Measurements from ENCODE around the gene PRUNE2.

PRUNE2 gene

DNA sequence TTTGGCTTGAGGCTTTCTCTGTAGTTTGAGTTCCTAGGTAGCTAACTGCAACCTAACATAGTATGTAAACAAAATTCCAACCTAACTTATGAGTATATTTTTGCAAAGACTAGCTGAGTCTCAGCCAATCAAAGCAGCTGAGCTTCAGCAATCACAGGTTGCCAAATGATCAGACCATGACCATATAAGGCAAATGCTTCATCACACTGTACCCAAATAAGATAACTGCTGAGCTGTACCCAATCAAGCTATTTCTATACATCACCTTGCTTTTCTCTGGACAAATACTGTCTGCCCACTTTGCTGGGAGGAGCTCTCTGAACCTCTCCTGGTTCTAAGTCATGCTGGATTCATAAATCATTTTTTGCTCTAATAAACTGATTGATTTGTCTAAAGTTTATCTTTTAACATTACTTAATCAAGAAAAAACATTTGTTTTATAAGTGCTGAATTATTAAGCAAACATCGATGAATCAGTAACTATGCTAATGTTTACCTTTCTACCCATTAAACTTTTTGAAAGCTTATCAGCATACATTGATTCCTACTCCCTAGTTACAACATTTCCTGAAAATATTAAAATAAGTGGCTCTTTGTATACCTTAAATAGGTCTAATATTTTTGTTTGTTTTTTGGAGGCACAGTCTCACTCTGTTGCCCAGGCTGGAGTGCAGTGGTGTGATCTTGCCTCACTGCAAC lies 271.4 kb downstream of the PRUNE2 start:
- DNase-seq (ENCODE audit: low spot score): peak; percentile 26
- TF ChIP-seq, protein P1, sequence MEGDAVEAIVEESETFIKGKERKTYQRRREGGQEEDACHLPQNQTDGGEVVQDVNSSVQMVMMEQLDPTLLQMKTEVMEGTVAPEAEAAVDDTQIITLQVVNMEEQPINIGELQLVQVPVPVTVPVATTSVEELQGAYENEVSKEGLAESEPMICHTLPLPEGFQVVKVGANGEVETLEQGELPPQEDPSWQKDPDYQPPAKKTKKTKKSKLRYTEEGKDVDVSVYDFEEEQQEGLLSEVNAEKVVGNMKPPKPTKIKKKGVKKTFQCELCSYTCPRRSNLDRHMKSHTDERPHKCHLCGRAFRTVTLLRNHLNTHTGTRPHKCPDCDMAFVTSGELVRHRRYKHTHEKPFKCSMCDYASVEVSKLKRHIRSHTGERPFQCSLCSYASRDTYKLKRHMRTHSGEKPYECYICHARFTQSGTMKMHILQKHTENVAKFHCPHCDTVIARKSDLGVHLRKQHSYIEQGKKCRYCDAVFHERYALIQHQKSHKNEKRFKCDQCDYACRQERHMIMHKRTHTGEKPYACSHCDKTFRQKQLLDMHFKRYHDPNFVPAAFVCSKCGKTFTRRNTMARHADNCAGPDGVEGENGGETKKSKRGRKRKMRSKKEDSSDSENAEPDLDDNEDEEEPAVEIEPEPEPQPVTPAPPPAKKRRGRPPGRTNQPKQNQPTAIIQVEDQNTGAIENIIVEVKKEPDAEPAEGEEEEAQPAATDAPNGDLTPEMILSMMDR (conservative IDR thresholded peaks at IDR 0.05; ENCODE audit: low read depth): no peak
- ChIA-PET POLR2A (ENCODE audit: low non-redundant PET) (no interaction called here), CTCF (no interaction called here)
- no peak overlapping the region for H3K27ac ChIP-seq

DNA sequence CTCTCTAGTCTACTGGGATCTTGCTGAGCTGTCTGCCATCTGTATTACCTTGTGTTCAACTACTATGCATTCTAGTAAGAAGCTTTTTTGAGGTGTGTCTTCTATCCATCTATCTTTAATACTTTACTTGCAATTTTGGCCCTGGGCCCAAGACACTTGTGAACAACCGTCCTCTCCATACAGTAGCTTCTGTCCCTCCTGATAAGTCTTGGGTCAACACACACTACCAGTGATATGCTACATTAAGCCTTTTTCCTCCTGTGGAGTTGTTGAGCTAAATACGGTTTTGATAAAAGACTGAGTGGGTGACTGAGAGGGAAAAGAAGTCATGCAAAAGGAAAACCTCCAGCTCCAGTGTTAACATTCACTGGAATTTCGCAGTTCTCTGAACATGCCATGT lies 275.0 kb downstream of the PRUNE2 start:
- no peak for DNase-seq (ENCODE audit: low spot score)
- POLR2A ChIA-PET (ENCODE audit: low non-redundant PET): no interaction called here
- CTCF ChIA-PET: interaction anchor here (0.5 kb wide), 1 partner anchor 1044 kb away, joined by 4 read pairs; no protein-coding TSS in a partner anchor
- TF ChIP-seq, protein P1 (conservative IDR thresholded peaks at IDR 0.05; ENCODE audit: low read depth): no peak
- no peak overlapping the region for H3K27ac ChIP-seq

DNA sequence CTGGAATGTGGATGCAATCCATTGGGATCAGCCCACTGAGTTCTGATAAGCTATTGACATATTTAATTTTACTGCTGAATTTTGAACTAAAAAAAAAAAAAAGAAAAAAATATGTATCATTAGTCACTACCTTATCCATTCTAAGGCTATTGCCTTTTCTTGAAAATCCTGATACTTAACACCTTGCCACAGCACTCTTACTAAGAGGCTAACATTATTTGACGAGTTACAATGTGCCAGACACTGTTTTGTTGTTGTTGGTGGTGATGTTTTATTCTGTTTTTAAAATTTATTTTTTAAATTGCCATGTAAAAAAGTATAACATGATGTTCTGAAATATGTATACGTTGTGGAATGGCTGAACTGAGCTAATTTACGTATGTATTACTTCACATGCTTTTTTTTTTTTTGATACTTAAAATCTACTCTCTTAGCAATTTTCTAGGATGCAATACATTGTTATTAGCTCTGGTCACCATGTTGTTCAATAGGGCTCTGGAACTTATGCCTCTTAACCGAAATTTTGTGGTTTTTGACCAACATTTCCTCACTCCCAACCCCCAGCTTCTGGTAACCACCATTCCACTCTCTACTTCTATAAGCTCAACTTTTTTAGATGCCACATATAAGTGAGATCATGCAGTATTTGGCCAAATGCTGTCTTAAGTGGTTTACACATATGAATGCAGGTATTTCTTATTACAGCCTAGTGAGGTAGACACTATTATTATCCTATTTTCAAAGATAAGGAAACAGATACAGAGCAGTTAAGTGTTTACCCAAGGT lies 276.5 kb downstream of the PRUNE2 start:
- no peak overlapping the region for H3K27ac ChIP-seq
- POLR2A ChIA-PET (ENCODE audit: low non-redundant PET): no interaction called here
- CTCF ChIA-PET: interaction anchor here (0.6 kb wide), 2 partner anchors 14 to 829 kb away, joined by 3 read pairs; no protein-coding TSS in a partner anchor
- TF ChIP-seq, protein P1 (conservative IDR thresholded peaks at IDR 0.05; ENCODE audit: low read depth): no peak
- DNase-seq (ENCODE audit: low spot score): no peak

DNA sequence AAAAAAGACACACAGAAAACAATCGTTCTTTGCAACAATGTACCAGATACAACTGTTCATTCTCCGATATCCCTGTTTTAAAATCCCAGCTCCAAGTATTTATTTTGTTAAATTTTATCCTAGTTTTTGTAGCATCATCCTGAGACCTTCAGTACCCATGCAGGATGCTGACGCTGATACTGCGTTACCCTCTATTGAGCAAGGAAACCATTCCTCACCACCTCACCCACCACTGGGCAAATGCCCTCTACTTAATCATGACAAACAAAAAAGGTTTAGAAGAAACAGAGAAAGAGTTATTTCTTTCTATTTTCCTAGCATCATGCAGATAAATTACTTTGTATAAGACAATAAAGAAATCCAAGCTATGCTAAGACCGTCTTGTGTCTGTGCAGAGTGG lies 277.8 kb downstream of the PRUNE2 start:
- DNase-seq (ENCODE audit: low spot score): no peak
- TF ChIP-seq, protein P1 (conservative IDR thresholded peaks at IDR 0.05; ENCODE audit: low read depth): no peak
- CTCF ChIA-PET: no interaction called here
- POLR2A ChIA-PET (ENCODE audit: low non-redundant PET): no interaction called here
- no peak overlapping the region for H3K27ac ChIP-seq

DNA sequence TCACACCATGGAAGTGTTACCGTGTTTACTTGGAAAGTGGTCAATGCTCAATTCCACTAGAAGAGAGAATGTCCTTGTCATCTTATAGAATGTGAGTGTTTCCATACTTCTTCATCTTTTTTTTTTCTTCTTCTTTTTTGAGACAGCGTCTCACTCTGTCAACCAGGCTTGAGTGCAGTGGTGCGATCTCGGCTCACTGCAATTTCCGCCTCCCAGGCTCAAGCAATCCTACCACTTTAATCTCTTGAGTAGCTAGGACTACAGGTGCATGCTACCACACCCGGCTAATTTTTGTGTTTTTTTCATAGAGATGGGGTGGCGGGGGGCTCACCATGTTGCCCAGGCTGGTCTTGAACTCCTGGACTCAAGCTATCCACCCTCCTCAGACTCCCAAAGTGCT lies 278.9 kb downstream of the PRUNE2 start:
- CTCF ChIA-PET: no interaction called here
- POLR2A ChIA-PET (ENCODE audit: low non-redundant PET): no interaction called here
- TF ChIP-seq, protein P1 (conservative IDR thresholded peaks at IDR 0.05; ENCODE audit: low read depth): no peak
- DNase-seq (ENCODE audit: low spot score): no peak
- no peak overlapping the region for H3K27ac ChIP-seq

DNA sequence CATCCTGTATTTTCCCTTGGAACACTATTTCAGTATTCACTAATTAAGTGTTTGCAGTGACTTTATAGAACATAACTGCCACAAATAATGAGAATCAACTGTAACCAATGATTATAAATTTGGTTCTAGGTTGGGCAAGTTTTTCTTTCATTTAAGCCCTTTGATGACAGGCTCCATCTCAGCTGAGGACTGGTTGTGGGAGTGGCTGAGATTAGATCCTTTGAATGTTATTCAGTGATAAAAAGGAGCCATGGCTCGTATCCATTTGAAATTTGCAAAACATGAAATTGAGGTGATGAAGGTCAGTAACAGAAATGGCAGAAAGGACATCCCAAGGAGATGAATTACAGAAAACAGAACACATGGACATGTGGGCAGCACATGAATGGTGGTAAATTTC lies 279.8 kb downstream of the PRUNE2 start:
- DNase-seq (ENCODE audit: low spot score): no peak
- TF ChIP-seq, protein P1 (conservative IDR thresholded peaks at IDR 0.05; ENCODE audit: low read depth): no peak
- ChIA-PET POLR2A (ENCODE audit: low non-redundant PET) (no interaction called here), CTCF (no interaction called here)
- no peak overlapping the region for H3K27ac ChIP-seq
